ENCODE measurements around the gene CSNK1G2. TPM values are rescaled to one million over a fixed set of nuclear protein-coding genes. Genes with fewer than 3 reads are reported as not detected.

Gene CSNK1G2
- total RNA-seq, 4 donors from 2014 or later = 17.3 to 50.9 (median 26.2) TPM

DNA sequence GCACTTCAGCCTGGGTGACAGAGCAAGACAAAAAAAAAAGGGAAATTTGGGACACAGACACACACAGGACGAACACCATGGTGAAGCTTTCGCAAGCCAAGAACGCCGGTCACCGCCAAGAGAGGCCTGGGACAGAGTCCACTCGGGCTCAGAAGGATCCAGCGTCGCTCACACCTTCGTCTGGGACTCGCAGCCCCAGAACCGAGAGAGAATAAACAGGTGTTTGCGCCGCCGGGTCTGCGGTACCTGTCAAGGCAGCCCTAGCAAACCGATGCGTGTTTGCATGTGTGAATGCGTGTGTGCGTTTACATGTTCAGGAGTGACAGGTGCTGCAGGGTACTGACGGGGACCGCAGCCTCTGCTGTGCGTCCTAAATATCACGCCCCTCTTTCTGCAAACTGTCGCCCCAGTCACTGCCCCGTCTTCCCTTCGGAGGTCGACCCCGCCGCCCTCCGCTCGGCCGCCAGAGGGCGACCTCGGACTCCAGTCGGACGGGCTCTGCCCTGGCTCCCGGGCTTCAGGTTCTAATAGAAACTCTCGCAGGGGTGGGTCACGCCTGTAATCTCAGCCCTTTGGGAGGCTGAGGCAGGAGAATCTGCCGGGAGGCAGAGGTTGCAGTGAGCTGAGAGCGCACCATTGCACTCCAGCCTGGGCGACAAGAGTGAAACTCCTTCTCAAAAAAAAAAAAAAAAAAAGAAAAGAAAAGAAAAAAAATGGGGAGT, 11.8 kb upstream of the CSNK1G2 start:
- TF ChIP-seq, protein P1, sequence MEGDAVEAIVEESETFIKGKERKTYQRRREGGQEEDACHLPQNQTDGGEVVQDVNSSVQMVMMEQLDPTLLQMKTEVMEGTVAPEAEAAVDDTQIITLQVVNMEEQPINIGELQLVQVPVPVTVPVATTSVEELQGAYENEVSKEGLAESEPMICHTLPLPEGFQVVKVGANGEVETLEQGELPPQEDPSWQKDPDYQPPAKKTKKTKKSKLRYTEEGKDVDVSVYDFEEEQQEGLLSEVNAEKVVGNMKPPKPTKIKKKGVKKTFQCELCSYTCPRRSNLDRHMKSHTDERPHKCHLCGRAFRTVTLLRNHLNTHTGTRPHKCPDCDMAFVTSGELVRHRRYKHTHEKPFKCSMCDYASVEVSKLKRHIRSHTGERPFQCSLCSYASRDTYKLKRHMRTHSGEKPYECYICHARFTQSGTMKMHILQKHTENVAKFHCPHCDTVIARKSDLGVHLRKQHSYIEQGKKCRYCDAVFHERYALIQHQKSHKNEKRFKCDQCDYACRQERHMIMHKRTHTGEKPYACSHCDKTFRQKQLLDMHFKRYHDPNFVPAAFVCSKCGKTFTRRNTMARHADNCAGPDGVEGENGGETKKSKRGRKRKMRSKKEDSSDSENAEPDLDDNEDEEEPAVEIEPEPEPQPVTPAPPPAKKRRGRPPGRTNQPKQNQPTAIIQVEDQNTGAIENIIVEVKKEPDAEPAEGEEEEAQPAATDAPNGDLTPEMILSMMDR (IDR thresholded peaks at IDR 0.05; ENCODE audit: low read depth) = no peak

DNA sequence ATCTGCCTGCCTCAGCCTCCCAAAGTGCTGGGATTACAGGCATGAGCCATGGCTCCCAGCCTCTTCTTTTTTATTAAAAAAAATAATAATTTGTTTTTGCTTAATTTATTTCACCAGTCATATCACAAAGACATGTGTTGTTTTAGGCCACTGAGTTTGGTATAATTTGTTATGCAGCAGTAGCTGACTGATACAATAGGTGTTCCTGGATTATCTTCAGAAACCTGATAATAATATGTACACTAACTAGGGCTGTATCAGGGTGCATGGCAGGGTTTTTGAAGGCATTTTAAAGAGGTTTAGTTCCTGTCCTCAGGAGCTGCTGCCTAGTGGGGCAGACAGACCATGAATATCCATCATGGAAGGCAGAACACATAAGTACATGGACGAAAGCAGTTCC, 9.5 kb upstream of the CSNK1G2 start:
- TF ChIP-seq, protein P1 (IDR thresholded peaks at IDR 0.05; ENCODE audit: low read depth) = no peak

DNA sequence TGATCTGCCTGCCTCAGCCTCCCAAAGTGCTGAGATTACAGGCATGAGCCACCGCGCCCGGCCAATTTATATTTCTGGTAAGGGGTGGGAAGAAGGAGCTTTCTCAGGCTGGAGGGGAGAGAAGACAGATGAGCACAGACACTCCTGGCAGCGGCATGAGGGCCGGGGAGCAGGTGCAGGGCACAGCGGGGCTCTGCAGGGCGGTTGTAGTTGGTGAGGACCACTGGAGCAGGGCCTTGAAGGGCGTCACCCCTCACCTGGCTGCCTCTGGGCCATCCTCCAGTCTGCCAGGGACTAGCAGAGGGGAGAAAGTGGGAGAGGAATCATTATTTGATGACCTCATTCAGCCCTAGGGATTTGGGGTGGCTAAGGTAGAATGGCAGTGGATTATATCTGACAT, 8.6 kb upstream of the CSNK1G2 start:
- TF ChIP-seq, protein P1 (IDR thresholded peaks at IDR 0.05; ENCODE audit: low read depth) = no peak

DNA sequence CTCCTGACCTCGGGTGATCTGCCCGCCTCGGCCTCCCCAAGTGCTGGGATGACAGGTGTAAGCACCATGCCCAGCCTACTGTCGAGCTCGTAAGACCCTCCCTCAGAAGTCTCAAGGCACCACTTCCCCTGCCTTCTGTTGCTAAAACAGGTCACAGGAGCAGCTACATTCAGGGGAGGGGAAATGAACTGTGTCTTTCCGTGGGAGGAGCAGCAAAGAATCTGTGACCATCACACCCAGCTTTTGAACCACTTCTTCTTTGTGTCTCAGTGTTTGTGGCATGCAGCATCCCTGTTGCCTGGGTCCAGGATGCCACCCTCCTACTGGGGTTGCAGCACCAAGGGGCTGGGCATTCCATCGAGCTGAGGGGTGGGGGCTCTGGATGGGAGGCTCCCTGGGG, 7.7 kb upstream of the CSNK1G2 start:
- TF ChIP-seq, protein P1 (IDR thresholded peaks at IDR 0.05; ENCODE audit: low read depth) = no peak

DNA sequence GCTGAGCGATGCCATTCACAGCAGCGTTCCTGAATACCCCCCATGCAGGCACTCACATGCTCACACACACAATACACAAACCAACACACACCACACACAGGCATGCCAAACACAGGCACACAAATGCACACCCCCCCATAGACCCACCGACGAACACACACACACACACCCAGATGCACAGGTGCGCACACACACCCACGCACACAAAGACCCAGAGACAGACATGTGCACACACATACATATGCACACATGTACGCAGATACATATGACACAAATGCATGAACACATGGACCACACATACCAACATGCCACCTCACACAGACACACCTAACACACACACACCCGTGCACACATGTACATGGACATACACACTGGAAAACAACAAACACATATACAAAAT, 7.0 kb upstream of the CSNK1G2 start:
- TF ChIP-seq, protein P1 (IDR thresholded peaks at IDR 0.05; ENCODE audit: low read depth) = no peak

DNA sequence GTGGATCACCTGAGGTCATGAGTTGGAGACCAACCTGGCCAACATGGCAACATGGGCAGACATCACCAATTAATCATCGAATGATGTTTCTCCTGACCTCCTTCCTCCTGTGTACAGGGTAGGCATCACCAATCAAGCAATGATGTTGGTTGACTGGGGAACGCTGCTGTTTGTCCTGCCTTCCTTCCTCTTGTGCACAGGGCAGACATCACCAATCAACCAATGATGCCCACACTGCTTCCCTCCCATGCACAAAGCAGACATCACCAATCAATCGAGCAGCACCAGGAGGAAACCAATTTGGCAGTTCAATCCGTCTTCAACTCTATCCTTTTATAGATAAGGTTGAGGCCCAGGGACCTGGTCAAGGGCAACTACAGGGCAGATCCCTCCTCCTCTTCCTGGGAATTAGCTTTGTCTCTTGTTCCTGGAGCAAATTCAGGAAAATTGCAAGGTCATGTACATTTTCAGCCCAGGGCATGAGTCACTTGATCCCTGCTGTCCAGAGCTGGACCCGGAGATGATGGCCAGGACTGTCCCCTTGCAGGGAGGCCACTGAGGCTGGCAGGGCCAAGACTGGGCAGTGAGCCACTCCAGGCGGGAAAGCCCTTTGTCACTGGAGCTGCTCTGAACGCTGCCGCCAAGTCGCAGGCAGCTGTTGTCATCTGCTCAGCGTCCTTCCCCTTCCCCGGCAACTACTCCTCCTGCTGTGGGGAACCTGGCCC, 5.3 kb upstream of the CSNK1G2 start:
- TF ChIP-seq, protein P1 (IDR thresholded peaks at IDR 0.05; ENCODE audit: low read depth) = no peak

DNA sequence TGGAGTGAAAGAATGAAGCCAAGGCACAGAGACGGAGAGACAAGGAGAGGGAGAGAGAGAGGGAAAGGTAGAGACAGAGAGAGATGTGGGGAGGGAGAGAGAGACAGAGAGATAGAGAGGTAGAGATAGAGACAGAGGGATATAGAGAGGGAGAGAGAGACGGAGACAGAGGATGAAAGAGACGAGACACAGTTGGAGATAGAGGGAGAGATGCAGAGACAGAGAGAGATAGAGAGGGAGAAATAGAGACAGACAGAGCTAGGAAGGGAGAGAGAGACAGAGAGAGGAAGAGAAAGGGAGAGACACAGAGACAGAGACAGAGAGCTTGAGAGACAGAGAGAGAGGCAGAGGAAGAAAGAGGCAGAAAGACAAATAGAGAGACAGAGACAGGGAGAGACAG, 4.5 kb upstream of the CSNK1G2 start:
- TF ChIP-seq, protein P1 (IDR thresholded peaks at IDR 0.05; ENCODE audit: low read depth) = no peak

All from subcutaneous adipose tissue (tissue), 4 donors.